H1 (cell line): Measurements from ENCODE around the gene PPP6R1. TPM values are rescaled to one million over a fixed set of nuclear protein-coding genes. Genes with fewer than 3 reads are reported as not detected.

Experiments
- CTCF ChIA-PET: fragments of 300-600 bp; sonication (Branson Sonifier 250); formaldehyde crosslinking; loops from one replicate; lab custom pipeline; 2021; ENCODE audit not compliant: partially characterized antibody; lab: Charles Lee
- POLR2A ChIA-PET: fragments of 300-600 bp; sonication (Branson Sonifier 250); formaldehyde crosslinking; loops from one replicate; lab custom pipeline; 2021; ENCODE audit warnings: inconsistent platforms; ENCODE audit not compliant: partially characterized antibody; lab: Charles Lee
- DNase-seq, 2 experiments: peaks; one replicate each; pipeline versions ENCODE4 v3.0.0 to v3.0.0-alpha.2; 2010 to 2022; ENCODE audit warnings: low spot score in 2 of 2, low read depth in 1 of 2, mixed read lengths in 1 of 2
- FAIRE-seq: peaks from 2 replicates; lab custom pipeline; 2011; peaks lifted over from hg19 to GRCh38; lab: Jason Lieb, UNC
- H2AFZ ChIP-seq: 2 replicates; pipeline ENCODE4 v1.8.1; 2012; ENCODE audit warnings: low read length, inconsistent platforms
- H2AK5ac ChIP-seq: 2 replicates; pipeline ENCODE4 v1.6.1; 2013; ENCODE audit warnings: low read depth, low read length
- H2BK120ac ChIP-seq: replicated peaks from 2 replicates; pipeline ENCODE3; 2013; ENCODE audit warnings: low read depth, low read length, inconsistent platforms
- H2BK12ac ChIP-seq: 2 replicates; pipeline ENCODE4 v1.6.1; 2013; ENCODE audit warnings: low read depth, low read length
- H2BK15ac ChIP-seq: 2 replicates; pipeline ENCODE4 v1.6.1; 2013; ENCODE audit warnings: low read length
- H2BK20ac ChIP-seq: 2 replicates; pipeline ENCODE4 v1.6.1; 2013; ENCODE audit warnings: low read length
- H2BK5ac ChIP-seq: 2 replicates; pipeline ENCODE4 v1.6.1; 2013; ENCODE audit warnings: low read depth, low read length
- H3K14ac ChIP-seq: 2 replicates; pipeline ENCODE4 v1.6.1; 2013; ENCODE audit warnings: inconsistent platforms; ENCODE audit not compliant: insufficient read length
- H3K18ac ChIP-seq: 2 replicates; pipeline ENCODE4 v1.6.1; 2013; ENCODE audit warnings: low read length; ENCODE audit errors: extremely low read depth
- H3K23ac ChIP-seq: 2 replicates; pipeline ENCODE4 v1.6.1; 2013; ENCODE audit warnings: inconsistent platforms; ENCODE audit not compliant: insufficient read length
- H3K23me2 ChIP-seq: 2 replicates; pipeline ENCODE4 v1.6.1; 2013; ENCODE audit warnings: low read depth, low read length
- H3K27ac ChIP-seq: 2 replicates; pipeline ENCODE4 v1.6.1; 2011; ENCODE audit warnings: low read depth, low read length, inconsistent platforms
- H3K27me3 ChIP-seq, 4 experiments: replicated peaks in 1 of 4; 1 replicate in 1 of 4; 2 replicates in 3 of 4; pipeline versions ENCODE4 v1.6.1 to v1.8.1; 2011 to 2013; ENCODE audit warnings: low read length in 3 of 4, mild to moderate bottlenecking in 3 of 4, inconsistent platforms in 2 of 4, mixed read lengths in 2 of 4, moderate library complexity in 1 of 4; ENCODE audit not compliant: control insufficient read depth in 3 of 4, insufficient read depth in 3 of 4; ENCODE audit errors: extremely low read depth in 1 of 4
- H3K36me3 ChIP-seq, 4 experiments: 2 replicates each; pipeline versions ENCODE4 v1.6.1 to v1.8.1; 2011 to 2013; ENCODE audit warnings: mild to moderate bottlenecking in 4 of 4, low read length in 3 of 4, moderate library complexity in 2 of 4, control low read depth in 1 of 4, inconsistent platforms in 1 of 4; ENCODE audit not compliant: insufficient read depth in 4 of 4, control insufficient read depth in 2 of 4
- H3K4ac ChIP-seq: replicated peaks from 2 replicates; pipeline ENCODE3; 2013; ENCODE audit warnings: low read length, low read depth, mixed read lengths, inconsistent platforms; ENCODE audit not compliant: insufficient read length
- H3K4me1 ChIP-seq, 4 experiments: replicated peaks in 1 of 4; 1 replicate in 1 of 4; 2 replicates in 3 of 4; pipeline versions ENCODE4 v1.6.1 to v1.8.1; 2011 to 2013; ENCODE audit warnings: low read length in 3 of 4, inconsistent platforms in 2 of 4, mixed read lengths in 1 of 4; ENCODE audit not compliant: insufficient read depth in 4 of 4, control insufficient read depth in 3 of 4
- H3K4me2 ChIP-seq, 2 experiments: 2 replicates each; pipeline versions ENCODE4 v1.6.1 to v1.8.1; 2011 to 2013; ENCODE audit warnings: low read depth in 2 of 2, low read length in 2 of 2, control low read depth in 1 of 2, inconsistent platforms in 1 of 2, mild to moderate bottlenecking in 1 of 2; ENCODE audit not compliant: insufficient read depth in 1 of 2
- H3K4me3 ChIP-seq, 4 experiments: fragments of 200-600, 300-600 bp in 1 of 4; sonication (generic), shearing (Covaris generic), sonication (Bioruptor Twin) in 1 of 4; 2 replicates each; pipeline versions ENCODE4 v1.5.1 to v1.8.1; 2011 to 2016; ENCODE audit warnings: low read length in 4 of 4, low read depth in 3 of 4, control low read depth in 2 of 4, inconsistent platforms in 2 of 4, mild to moderate bottlenecking in 2 of 4, mixed read lengths in 1 of 4, moderate library complexity in 1 of 4; ENCODE audit not compliant: insufficient read depth in 2 of 4; ENCODE audit errors: extremely low read depth in 1 of 4
- H3K56ac ChIP-seq: replicated peaks from 2 replicates; pipeline ENCODE3; 2013; ENCODE audit warnings: low read depth, mild to moderate bottlenecking, mixed read lengths, low read length, inconsistent platforms; ENCODE audit not compliant: insufficient read length
- H3K79me1 ChIP-seq: 2 replicates; pipeline ENCODE4 v1.6.1; 2013; ENCODE audit warnings: low read depth, low read length, control low read depth
- H3K79me2 ChIP-seq, 2 experiments: 2 replicates each; pipeline versions ENCODE4 v1.6.1 to v1.8.1; 2012 to 2013; ENCODE audit warnings: low read length in 2 of 2, mild to moderate bottlenecking in 2 of 2, inconsistent platforms in 1 of 2; ENCODE audit not compliant: insufficient read depth in 2 of 2, control insufficient read depth in 1 of 2
- H3K9ac ChIP-seq, 4 experiments: replicated peaks in 1 of 4; 1 replicate in 1 of 4; 2 replicates in 3 of 4; pipeline versions ENCODE4 v1.6.1 to v1.8.1; 2011 to 2013; ENCODE audit warnings: low read depth in 3 of 4, low read length in 3 of 4, control low read depth in 2 of 4, mild to moderate bottlenecking in 2 of 4, moderate library complexity in 2 of 4, inconsistent platforms in 1 of 4; ENCODE audit errors: extremely low read depth in 1 of 4
- H3K9me3 ChIP-seq, 2 experiments: 2 replicates each; pipeline versions ENCODE4 v1.6.1 to v1.8.1; 2012 to 2013; ENCODE audit warnings: mild to moderate bottlenecking in 2 of 2, moderate library complexity in 2 of 2, control low read depth in 1 of 2, inconsistent platforms in 1 of 2, low read depth in 1 of 2, low read length in 1 of 2, mixed read lengths in 1 of 2; ENCODE audit not compliant: insufficient read depth in 2 of 2
- H4K20me1 ChIP-seq, 2 experiments: replicated peaks in 1 of 2; 2 replicates each; pipeline versions ENCODE3 to v1.8.1; 2011 to 2013; ENCODE audit warnings: inconsistent platforms in 2 of 2, low read length in 2 of 2, mild to moderate bottlenecking in 1 of 2; ENCODE audit not compliant: insufficient read depth in 2 of 2, control insufficient read depth in 1 of 2
- H4K5ac ChIP-seq: 2 replicates; pipeline ENCODE4 v1.6.1; 2013; ENCODE audit warnings: low read length, low read depth, mixed read lengths, inconsistent platforms; ENCODE audit not compliant: insufficient read length
- H4K8ac ChIP-seq: 2 replicates; pipeline ENCODE4 v1.8.0; 2013; ENCODE audit warnings: mild to moderate bottlenecking, moderate library complexity, low read length, inconsistent platforms; ENCODE audit not compliant: insufficient read depth; ENCODE audit errors: extremely low read depth
- H4K91ac ChIP-seq: replicated peaks from 2 replicates; pipeline ENCODE3; 2013; ENCODE audit warnings: low read length, mixed read lengths, inconsistent platforms; ENCODE audit not compliant: insufficient read length
- CBX5 ChIP-seq: fragments of 300-800, 300-1000 bp; sonication (generic); IDR thresholded peaks from 2 replicates; pipeline ENCODE4 v1.7.1; 2016; ENCODE audit warnings: antibody characterized with exemption, low read length, low read depth
- CTBP2 ChIP-seq: IDR thresholded peaks from 2 replicates; pipeline ENCODE4 v1.7.0; 2011; ENCODE audit warnings: borderline replicate concordance, mild to moderate bottlenecking, moderate library complexity, mixed read lengths, low read length; ENCODE audit not compliant: insufficient read depth, insufficient read length
- MAX ChIP-seq: IDR thresholded peaks from 2 replicates; pipeline ENCODE4 v1.6.1; 2012; ENCODE audit warnings: inconsistent platforms
- SAP30 ChIP-seq: fragments of 300-600 bp; sonication (generic); IDR thresholded peaks from 2 replicates; pipeline ENCODE4 v1.7.1; 2012; ENCODE audit warnings: low read length, moderate library complexity, mild to moderate bottlenecking, inconsistent platforms; ENCODE audit not compliant: insufficient read depth, insufficient replicate concordance
- ZNF274 ChIP-seq: IDR thresholded peaks from 2 replicates; pipeline ENCODE4 v1.7.0; 2012; ENCODE audit warnings: low read length, borderline replicate concordance; ENCODE audit errors: extremely low read depth
- WGBS, 2 experiments: shearing (Covaris generic) in 1 of 2; methylation state at CpG; one replicate each; pipeline versions ENCODE4 v1.1.6 to v1.1.7; 2013 to 2015; ENCODE audit warnings: low lambda C conversion rate in 2 of 2, mixed read lengths in 2 of 2, inconsistent platforms in 1 of 2, low coverage in 1 of 2, missing lambda C conversion rate in 1 of 2; ENCODE audit not compliant: insufficient replicate concordance in 2 of 2, insufficient coverage in 1 of 2, insufficient read length in 1 of 2; ENCODE audit errors: extremely low coverage in 1 of 2, missing lambda C conversion rate in 1 of 2; 5-methylcytosine and 5-hydroxymethylcytosine counted together
- polyA plus RNA-seq, 7 experiments: library from polyadenylated mRNA; depleted of rRNA in 3 of 7; stranded (reverse) in 5 of 7; unstranded in 2 of 7; fragments of >200 nt in 5 of 7; fragments of 200-250 nt in 2 of 7; gene quantifications; 1 replicate in 5 of 7; 2 replicates in 1 of 7; 4 replicates in 1 of 7; pipeline versions ENCODE4 v1.2.1 to v1.2.3, GENCODE V29; 2011 to 2013; ENCODE audit warnings: missing spikeins in 2 of 7, mixed read lengths in 2 of 7
- total RNA-seq: library from RNA; stranded (reverse); fragmentation: NEBNext Ultra II Directional; extraction: Animal tissue kit (Norgen Biotek cat#: 25700); gene quantifications from 2 replicates; pipeline ENCODE4 v1.2.1, GENCODE V29; 2021

The PPP6R1 gene
- total and polyA plus RNA-seq, 2 of the 8 experiments (the other 6 are each of a cell fraction or from before 2014, with no cell fraction given) = 36.4 to 74.4 TPM

DNA sequence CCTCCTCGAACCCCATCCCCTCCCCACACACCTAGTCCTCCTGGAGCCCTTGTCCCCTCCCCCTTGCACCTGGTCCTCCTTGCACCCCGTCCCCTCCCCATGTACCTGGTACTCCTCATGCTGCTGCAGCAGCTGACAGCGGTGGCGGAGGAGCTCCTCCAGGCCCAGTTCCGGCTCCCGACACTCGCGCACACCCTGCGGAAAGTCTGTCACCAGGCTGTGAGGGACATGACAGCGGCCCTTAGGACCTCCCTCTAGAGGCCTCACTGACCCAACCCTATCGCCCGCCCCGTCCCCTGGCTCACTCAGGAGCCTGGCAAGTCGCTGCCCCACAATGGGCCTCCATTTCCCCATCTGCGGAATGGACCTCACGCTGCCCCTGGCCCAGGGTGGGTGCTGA is 6.4 kb upstream of the PPP6R1 start:
- Histone ChIP-seq H2BK15ac (no peak overlapping the region), H4K20me1 (peaks cover 0 to 6% of the 10 kb centered on the region in 2 experiments), H3K36me3 (no peaks in the 10 kb centered on the region), H2BK120ac (no peak overlapping the region), H3K9me3 (peaks cover 0 to 3% of the 10 kb centered on the region in 2 experiments; a peak in 3 of 4 replicates), H4K5ac (no peak overlapping the region), H3K4me3 (no peak overlapping the region), H3K4me2 (no peak overlapping the region), H3K23ac (no peak overlapping the region), H3K18ac (no peak overlapping the region), H3K56ac (no peak overlapping the region), H3K79me1 (peaks cover 1% of the 10 kb centered on the region), H3K4me1 (no peaks in the 10 kb centered on the region), H3K9ac (no peak overlapping the region), H2BK12ac (no peak overlapping the region), H2BK20ac (no peak overlapping the region), H3K14ac (no peak overlapping the region), H4K8ac (no peak overlapping the region; the same call in 1 of the 2 replicates), H4K91ac (no peak overlapping the region), H3K79me2 (peaks cover 0 to 6% of the 10 kb centered on the region in 2 experiments; a peak in 1 of 4 replicates), H2BK5ac (no peak overlapping the region), H2AK5ac (no peak overlapping the region), H3K27me3 (no peaks in the 10 kb centered on the region), H3K27ac (no peak overlapping the region), H3K23me2 (peaks cover 5% of the 10 kb centered on the region; the same call in 1 of the 2 replicates), H3K4ac (no peak overlapping the region), H2AFZ (no peak overlapping the region)
- WGBS, 2 experiments = 85% methylated on average over 15 of the region's 16 CpGs; no CpG with 5 or more reads in 1 of the 2 experiments
- DNase-seq = no peak
- FAIRE-seq = no peak
- ChIA-PET POLR2A (interaction anchor here (1.7 kb wide), 1 partner anchor 142 kb away, joined by 5 read pairs; the partner anchor contains the start of gene UBE2S), CTCF (interaction anchor here (1.4 kb wide), 1 partner anchor 13 kb away, joined by 4 read pairs; no protein-coding TSS in a partner anchor)
- TF ChIP-seq CBX5 (no peak), SAP30 (no peak), MAX (no peak), CTBP2 (no peak), ZNF274 (no peak)
